HG03571 (cell line): ENCODE results near the gene HIPK3.
A peak's percentile ranks its signal among the peaks of the same experiment; 100 is the strongest.
"Not testable (repeated sequence)": the region's sequence is repeated elsewhere in the genome, so short reads cannot be mapped to it uniquely, and the experiment has no call there.

ENCODE experiments used
- ATAC-seq: cut with Tn5 transposase; IDR thresholded peaks from one replicate; pipeline ENCODE4 v1.9.1; 2021; ENCODE audit not compliant: unreplicated experiment

HIPK3 gene

GRCh38 chr11:33258631-33259205 lies 1.5 kb downstream of the HIPK3 start:
- ATAC-seq: peak; percentile 2

DNA sequence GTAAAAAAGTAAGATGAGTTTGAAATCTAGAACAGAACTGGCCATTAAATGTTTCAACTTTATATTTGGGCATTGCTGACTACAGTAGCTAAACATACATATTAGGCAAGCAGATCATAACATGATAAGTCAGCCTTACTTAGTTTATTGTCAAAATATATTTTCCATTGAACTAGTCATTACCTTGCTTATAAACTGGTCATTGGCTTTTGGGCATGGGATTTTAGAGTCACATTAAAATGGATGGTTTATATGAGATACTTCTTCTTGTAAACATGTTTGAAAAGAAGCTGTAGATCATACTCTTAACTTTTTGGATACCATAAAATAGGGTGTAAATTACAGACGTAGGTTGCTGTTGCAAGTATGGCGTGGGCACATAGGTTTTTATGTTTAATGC lies 2.7 kb downstream of the HIPK3 start:
- ATAC-seq: no peak

GRCh38 chr11:33261350-33261749 lies 4.2 kb downstream of the HIPK3 start:
- ATAC-seq: not testable (repeated sequence)

DNA sequence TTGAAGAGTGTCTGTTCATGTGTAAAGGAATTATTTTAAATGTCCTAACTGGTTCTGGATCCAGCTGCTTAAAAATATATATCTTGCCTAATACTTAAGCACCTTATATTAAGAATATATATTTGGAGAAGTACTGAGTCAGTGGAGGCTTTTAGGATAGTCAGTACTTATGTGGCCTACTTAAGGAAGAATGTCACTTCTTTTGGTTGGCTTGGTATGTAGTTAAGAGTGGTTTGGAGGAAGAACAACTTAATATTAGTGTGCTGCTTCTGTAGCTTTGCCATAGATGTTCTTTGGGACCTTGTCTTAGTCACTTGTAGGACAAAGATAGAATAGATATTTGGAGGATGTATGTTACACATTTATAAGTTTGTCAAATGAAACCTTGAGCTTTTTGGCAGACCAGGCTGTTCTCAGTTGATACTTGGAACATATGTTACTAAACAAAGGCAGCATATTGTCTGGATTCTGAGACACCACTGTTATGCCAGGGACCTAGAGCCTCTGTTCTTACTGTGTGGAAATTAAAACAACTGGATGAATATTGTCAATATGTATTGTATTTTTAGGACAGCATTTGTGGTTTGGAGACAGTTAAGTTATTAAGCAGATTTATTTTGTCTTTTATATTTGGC lies 4.9 kb downstream of the HIPK3 start:
- ATAC-seq: no peak

GRCh38 chr11:33263549-33263948 lies 6.4 kb downstream of the HIPK3 start:
- no peak for ATAC-seq

DNA sequence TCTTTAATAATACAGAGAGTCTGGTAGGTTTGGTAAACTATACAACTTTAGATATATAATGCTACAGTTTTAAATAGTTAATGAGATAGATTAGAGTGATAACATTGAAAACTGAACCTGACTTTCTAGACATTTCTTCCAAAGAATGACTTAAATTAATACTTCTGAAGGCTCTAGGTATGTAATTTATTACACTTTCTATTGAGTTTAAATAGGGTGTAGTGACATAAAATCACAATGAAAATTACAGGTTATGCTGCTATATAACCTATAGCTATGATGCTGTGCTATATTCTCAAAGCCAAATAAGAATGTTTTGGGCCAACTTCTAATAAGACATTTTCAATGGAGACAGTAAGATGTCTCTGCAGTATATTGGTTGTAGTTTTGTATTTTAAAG lies 7.7 kb downstream of the HIPK3 start:
- no peak for ATAC-seq

DNA sequence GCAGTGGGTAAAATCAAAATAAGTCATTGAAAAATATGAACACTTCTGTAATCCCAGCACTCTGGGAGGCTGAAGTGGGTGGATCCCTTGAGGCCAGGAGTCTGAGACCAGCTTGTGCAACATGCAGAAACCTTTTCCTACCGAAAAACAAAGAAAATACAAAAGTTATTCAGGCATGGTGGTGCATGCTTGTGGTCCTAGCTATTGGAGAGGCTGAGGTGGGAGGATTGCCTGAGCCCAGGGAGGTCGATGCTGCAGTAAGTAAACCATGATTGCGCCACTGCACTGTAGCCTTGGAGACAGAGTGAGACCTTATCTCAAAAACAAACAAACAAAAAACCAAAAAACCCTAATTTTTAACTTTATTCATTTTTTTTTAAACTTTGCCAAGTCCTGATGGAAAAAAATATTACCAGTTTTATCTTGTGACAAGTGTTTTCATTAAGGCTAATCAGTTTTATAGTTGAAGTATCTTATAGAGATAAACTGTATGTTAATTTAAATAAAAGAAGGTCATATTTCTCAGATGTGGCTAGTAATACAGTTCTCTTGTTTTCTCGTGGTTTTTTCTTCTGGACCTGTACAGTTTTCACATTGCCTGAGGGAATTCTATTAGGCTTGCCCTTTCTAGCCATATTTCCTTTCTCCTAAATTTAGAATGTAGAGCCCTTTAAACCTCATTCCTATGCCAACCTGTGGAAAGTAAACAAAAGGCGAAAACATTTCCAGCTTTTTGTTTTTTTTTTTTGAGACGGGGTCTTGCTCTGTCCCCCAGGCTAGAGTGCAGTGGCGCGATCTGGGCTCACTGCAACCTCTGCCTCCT lies 9.4 kb downstream of the HIPK3 start:
- no peak for ATAC-seq

DNA sequence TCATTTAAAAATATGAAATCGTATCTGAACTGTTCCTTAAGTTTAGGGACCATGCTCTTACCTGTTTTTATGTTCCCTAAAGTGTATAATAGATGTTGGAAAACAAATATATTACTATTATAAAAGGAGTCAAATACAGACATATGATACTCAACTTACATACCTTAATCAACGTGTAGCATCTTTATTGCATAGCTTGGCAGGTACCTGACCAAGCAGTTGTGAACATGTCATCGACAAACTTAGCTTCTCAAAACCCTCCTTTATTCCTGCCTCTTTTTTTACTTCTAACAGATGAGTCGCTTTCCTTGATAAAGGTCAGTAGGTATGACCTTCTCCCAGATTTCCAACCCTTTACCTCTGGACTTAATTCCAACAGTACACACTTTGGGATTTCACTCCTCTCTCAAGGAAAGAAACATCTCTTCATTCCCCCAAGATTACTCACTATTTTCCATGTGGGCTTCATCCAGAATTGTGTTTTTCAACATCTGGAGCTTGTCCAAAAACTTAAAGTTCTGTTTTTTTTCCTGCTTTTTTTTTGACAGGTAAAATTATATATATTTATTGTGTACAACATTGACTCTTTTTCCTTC lies 11.9 kb downstream of the HIPK3 start:
- ATAC-seq: no peak

DNA sequence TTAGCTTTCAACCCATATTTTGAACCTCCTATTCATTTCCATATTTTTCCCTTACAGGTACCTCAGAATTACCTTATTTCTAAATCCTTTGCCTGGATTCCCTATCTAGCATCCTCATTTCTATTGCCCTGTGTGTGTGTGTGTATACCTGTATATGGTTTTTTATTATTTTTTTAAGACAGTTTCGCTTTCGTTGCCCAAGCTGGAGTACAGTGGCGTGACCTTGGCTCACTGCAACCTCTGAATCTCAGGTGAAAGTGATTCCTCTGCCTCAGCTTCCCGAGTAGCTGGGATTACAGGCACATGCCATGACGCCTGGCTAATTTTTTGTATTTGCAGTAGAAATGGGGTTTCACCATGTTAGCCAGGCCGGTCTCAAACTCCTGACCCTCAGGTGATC lies 12.6 kb downstream of the HIPK3 start:
- no peak for ATAC-seq

GRCh38 chr11:33271059-33271458 lies 13.9 kb downstream of the HIPK3 start:
- ATAC-seq: no peak

DNA sequence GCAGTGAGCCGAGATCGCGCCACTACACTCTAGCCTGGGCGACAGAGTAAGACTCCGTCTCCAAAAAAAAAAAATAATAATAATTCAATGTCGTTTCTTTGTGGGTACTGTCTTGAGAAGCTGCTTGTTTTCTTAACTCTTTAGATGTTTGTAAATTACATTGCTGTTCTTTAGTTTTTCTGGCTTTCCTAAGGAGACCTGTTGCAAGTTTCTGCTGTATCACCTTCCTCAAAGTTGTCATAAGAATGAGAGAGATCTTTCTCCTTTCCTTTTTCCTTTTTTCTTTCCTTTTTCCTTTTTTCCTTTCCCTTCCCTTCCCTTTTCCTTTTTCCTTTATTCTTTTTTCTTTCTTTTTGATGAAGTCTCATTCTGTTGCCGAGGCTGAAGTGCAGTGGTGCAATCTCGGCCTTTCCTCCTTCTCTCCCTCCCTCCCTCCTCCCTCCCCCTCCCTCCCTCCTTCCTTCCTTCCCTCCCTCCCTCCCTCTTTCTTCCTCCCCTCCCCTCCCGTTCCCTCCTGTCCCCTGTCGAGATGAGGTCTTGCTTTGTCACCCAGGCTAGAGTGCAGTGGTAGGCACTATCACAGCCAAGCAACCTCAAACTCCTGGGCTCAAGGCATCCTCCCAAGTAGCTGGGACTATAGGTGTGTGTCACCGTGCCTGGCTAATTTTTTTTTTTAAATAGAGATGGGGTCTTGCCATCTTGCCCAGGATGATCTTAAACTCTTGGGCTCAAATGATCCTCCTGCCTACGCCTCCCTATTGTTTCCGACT lies 15.3 kb downstream of the HIPK3 start:
- no peak for ATAC-seq

DNA sequence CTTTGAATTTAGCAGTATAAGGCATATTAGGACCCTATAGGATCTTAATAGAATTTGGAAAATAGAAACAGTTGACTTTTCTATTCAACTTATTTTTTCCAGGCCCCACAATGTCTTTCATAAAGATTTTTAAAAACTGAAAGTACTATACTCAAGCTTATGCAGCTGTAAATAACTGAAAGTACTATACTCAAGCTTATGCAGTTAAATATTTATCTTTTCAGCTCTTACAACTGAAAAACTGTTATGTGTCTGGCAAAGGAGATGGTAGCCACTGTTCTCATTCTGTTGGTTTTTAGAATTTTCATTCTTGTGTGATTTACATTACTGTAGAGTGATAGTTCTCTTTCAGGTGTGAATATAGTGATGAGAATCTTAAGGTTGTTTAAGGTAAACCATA lies 16.5 kb downstream of the HIPK3 start:
- no peak for ATAC-seq

GRCh38 chr11:33280411-33280810 lies 23.2 kb downstream of the HIPK3 start:
- ATAC-seq: no peak

DNA sequence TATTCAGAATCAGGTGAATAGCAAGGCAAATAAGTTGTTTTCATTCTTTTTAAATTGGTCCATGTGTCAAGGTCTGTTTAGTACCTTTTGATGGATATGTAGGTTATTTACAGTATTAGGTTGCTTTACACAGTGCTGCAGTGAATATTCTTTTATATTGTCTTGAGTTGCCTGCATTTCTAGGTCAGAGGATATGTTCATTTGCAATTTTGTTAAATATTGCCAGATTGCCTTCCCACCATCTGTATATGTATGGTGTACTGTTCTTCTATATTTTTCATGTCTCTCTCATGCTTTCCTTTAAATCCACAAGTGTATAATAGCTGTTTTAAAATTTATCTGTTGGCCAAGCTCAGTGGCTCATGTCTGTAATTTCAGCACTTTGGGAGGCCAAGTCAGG lies 24.6 kb downstream of the HIPK3 start:
- ATAC-seq: no peak

DNA sequence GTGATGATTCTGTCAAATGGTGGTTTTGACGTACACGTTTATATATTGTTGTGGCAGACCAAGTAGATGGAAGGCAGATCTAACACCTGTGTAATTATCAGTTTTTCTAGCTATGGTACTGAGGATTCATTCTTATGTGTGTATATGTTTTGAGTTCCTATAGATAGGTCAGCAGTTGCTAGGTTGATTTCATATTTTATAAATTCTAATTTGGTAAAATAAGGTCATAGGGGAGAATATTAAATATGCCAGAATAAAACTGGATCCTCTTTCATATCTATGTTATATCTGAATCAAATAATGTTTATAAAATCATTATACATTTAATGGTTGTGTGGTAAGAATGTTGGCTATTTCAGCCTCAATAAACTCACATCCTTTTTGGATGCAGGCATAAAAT lies 27.6 kb downstream of the HIPK3 start:
- ATAC-seq: no peak

DNA sequence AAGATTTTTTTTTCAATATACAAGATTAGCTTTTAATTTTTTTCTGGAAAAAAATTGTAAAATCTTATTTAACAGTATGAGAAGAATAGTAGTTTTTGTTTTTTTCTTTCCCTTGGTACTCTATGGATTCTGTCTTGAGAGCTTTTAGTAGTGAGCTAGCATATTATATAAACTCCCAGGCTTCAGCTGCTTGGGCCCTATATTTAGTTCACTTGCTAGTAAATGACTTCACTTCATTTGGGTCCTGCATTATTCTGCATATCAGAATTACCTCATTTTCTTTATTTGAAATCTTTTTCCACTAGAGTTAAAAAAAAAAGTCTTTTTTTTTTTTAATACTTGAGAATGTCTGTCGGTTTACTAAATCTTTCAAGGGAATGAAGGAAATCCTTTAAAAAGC lies 33.1 kb downstream of the HIPK3 start:
- ATAC-seq: no peak

DNA sequence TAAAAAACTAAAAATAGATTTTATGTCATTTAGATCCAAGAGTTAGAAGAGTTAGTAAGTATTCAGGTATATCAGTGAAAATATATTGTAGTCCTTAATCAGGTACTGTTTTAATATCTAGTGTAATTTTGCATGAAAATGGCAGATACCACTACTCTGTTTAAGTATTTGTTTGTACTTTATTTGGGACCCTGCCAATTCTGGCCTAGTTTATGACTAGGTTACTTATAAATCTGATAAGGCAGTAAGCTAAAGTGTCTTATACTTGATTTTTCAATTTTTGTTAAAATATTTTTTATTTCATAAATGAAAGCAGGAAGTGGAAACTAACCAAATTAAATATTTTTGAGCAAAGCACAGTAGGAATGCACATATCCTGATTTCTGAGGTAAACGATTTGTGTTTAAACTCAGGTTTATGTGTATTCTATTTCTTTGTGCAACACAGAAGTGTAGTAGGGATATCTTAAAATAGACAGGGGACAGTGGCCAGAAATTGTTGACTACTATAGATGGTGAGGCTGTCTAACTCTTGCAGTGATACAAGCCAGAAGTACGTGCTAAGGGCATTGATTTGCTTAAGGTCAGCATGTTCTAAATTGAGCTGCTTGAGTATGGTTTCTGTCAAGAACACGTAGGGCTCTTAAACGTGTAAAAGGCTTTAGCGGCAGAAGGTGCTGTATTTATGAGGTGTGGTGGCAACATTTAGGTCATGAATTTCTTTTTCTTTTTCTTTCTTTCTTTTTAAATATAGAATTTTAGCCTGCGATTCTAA lies 34.0 kb downstream of the HIPK3 start:
- ATAC-seq: no peak

- no peak for ATAC-seq
These were observed 35.1 kb downstream of the HIPK3 start for GRCh38 chr11:33292311-33292710.

DNA sequence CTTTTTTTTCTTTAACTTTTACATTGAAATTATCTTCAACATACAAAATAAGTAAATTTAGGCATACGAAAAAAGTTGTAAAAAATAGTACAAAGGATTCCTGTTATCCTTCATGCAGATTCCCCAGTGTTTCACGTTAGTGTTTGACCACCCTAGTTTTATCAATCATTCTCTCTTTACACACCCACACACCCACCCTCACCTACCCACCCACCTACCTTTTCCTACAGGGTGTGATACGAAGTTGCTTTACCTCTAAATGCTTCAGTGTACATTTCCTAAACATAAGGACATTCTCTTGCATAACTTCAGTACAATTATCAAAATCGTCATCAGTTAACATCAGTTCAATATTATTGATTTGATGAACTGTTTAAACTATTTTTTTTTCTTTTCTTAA lies 37.0 kb downstream of the HIPK3 start:
- ATAC-seq: no peak

DNA sequence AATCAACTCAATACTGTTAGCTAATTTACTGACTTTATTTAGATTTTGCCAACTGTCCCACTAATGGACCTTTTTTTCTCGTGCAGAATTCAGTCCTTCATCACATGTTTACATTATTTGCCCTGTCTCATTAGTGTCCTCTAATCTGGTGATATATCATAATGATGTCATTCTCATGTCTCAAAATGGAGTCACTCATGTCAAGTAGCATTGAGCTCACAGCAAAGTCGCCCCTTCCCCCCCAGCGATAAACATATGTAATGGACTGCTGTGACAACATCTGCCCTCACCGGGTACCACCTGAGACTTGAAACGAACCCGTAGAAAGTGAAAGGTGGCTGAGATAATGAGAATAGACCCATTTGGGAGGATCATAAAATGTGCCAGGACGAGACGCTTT lies 37.6 kb downstream of the HIPK3 start:
- no peak for ATAC-seq
